Ovary (tissue), 3 donors: ENCODE data around the gene RBM5.

Experiments
- EP300 ChIP-seq: sonication (generic); formaldehyde crosslinking; IDR thresholded peaks from one replicate; pipeline ENCODE4 v1.6.1; 2017; ENCODE audit warnings: antibody characterized with exemption
- POLR2A ChIP-seq: fragments of 450-650 bp; IDR thresholded peaks from one replicate; pipeline ENCODE4 v1.6.1; 2017; ENCODE audit warnings: antibody characterized with exemption, mild to moderate bottlenecking, moderate library complexity
- TF ChIP-seq, protein P1 (sequence below), 3 donors: fragments of 450-650 bp in 2 of 3; fragments of 200-600 bp in 1 of 3; IDR thresholded peaks; one replicate each; pipeline versions ENCODE4 v1.5.1 to v1.8.0; 2016 to 2022; ENCODE audit warnings: antibody characterized with exemption in 3 of 3, mild to moderate bottlenecking in 1 of 3
- donor health status: DM: no; HTN: no; CAD: no.

DNA sequence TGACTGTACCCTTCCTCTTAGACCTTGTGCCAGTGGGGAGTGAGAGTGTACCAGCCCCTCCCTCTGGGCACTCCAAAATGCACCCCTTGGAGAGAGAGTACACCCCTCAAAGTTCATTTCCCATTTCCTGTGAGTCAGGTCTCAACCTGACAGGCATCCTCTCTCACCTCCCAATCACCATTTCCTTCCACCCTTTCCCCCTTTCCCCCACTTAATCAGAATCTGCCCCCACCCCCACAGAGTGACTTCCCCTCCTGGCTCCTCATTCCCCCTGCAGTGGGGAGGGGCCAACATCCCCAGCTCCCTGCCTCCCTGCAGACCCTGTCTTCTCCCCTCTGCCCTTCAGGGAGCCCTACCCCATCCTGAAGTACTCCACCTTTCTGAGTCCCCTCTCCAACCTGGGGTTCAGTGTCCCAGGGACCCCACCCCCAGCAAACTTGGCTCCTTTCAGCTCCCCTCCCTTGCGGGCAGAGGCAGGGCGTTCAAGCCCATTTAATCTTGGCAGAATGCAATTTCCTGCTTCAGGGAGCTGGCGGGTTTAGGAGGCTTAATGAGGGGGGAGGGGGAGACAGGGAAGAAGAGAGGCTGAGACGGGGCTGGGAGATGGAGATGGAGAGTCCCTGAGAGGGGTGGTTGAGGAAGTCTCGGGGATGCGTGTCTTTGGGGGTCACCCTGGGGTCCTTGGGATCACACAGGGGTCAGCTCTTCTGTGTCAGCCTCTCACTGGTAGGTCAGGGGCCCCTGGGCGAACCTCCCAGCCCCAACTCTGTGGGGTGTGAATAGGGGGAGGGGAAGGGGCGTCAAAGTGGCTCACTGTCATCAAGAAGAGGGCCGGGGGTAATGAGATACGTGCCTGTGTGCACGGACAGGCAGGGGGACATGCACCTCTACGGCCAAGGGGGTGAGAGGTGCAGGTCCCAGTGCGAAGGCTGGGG lies 49.8 kb downstream of the RBM5 start:
- TF ChIP-seq, protein P1, sequence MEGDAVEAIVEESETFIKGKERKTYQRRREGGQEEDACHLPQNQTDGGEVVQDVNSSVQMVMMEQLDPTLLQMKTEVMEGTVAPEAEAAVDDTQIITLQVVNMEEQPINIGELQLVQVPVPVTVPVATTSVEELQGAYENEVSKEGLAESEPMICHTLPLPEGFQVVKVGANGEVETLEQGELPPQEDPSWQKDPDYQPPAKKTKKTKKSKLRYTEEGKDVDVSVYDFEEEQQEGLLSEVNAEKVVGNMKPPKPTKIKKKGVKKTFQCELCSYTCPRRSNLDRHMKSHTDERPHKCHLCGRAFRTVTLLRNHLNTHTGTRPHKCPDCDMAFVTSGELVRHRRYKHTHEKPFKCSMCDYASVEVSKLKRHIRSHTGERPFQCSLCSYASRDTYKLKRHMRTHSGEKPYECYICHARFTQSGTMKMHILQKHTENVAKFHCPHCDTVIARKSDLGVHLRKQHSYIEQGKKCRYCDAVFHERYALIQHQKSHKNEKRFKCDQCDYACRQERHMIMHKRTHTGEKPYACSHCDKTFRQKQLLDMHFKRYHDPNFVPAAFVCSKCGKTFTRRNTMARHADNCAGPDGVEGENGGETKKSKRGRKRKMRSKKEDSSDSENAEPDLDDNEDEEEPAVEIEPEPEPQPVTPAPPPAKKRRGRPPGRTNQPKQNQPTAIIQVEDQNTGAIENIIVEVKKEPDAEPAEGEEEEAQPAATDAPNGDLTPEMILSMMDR (IDR thresholded peaks at IDR 0.05) = no peak
- no peak for TF ChIP-seq POLR2A
- TF ChIP-seq EP300 = no peak
